HUDEP-2 (cell line): ENCODE data around the gene NUDCD3.
A peak's percentile ranks its signal among the peaks of the same experiment; 100 is the strongest.
"Not testable (repeated sequence)": the region's sequence is repeated elsewhere in the genome, so short reads cannot be mapped to it uniquely, and the experiment has no call there.

ENCODE experiments used
- DNase-seq, 76 experiments: peaks; one replicate each; lab custom pipeline; 2025; ENCODE audit not compliant: unreplicated experiment in 76 of 76; lab: John Stamatoyannopoulos, UW

The NUDCD3 gene

DNA sequence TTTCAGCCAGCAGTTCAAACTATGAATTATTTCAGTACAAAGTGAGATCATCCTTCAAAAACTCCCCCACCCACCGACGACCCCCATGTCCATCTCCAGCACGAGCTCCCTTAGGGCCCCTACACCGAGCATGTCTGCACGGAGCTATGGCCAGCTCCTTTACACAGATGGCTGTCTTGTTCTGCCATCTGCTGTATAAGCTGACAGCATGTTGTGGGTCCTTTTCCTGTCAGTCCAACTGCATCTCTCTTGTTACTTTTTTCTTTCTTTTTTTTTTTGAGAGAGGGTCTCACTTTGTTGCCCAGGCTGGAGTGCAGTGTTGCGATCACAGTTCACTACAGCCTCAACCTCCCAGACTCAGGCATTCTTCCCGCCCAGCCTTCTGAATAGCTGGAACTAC is 29.1 kb upstream of the NUDCD3 start:
- no peak for DNase-seq

DNA sequence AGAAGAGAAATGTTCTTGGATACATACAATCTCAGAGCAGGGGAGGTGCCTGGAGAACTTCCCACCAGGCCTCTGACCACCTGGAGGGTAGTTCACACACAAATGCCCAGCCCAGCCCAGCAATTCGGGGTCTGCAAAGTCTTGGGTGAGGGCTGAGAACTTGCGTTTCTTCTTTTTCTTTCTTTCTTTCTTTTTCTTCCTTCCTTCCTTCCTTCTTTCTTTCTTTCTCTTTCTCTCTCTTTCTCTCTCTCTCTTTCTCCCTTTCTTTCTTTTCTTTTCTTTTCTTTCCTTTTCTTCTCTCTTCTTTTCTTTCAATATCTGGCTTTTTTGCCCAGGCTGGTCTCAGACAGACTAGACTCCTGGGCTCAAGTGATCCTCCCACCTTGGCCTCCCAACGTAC is 28.3 kb upstream of the NUDCD3 start:
- DNase-seq: no peak

DNA sequence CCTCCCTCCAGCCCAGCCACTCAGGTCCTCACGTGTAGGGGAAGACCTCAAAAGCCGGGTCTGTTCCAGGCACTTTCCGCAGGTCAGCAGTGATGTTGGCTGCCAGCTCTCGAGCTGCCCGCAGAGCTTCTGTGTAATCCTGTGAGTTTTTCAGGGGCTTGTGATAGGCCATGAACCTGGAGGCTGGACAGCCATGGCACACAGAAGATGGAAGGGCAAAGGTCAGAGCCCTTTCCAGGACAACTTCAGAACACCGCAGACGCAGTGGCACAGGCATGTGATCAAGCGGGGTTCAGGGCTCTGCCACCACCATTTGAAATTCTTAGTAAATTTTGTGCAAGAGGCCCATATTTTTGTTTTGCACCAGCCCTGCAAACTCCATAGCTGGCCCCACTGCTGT is 26.7 kb upstream of the NUDCD3 start:
- DNase-seq: no peak

DNA sequence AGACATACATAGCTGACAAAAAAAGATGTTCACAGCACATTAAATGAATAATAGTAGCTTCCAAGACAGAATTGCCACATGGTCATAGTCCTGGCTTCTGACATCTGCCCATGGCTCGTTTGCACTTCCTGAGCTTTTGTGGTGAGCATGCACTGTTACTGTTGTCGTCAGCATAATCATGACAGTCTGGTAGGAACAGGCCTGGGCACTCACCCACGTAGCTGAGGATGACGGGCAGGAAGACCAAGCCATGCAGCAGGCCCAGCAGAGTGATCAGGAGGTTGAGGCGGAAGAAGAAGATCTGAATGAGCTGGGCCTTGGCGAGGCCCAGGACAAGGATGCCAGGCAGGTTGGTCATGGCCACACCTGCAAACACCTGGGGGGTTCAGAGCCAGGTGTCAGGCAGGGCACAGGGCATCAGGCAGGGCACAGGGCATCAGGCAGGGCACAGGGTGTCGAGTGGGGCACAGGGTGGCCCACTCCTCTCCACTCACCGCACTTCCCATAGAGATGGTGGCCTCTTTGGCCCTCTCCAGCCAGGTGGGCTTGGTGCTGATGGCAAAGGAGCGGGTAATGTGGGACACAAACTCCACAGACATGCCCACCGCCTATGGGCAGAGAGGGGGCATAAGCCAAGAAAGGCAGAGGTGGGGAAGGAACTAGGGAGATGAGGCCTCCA is 25.3 kb upstream of the NUDCD3 start:
- no peak for DNase-seq

DNA sequence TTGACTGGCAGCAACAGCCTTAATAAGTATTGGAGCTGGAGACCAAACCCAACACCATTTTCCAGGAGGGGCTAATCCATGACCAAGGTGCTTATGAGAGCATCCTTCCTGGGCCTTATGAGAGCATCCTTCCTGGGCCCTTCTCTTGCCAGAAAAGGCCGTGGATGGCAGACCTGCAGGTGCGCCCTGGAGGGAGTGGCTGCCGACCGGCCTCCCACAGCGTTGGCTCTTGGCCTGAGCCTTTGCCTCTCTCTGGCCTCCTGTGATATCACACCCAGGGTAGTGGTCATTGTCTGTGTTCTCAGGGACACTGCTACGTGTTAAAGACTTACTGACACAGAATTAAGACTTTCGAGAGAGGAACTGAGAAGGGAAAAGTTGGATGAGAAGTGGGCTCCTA is 22.3 kb upstream of the NUDCD3 start:
- no peak for DNase-seq

DNA sequence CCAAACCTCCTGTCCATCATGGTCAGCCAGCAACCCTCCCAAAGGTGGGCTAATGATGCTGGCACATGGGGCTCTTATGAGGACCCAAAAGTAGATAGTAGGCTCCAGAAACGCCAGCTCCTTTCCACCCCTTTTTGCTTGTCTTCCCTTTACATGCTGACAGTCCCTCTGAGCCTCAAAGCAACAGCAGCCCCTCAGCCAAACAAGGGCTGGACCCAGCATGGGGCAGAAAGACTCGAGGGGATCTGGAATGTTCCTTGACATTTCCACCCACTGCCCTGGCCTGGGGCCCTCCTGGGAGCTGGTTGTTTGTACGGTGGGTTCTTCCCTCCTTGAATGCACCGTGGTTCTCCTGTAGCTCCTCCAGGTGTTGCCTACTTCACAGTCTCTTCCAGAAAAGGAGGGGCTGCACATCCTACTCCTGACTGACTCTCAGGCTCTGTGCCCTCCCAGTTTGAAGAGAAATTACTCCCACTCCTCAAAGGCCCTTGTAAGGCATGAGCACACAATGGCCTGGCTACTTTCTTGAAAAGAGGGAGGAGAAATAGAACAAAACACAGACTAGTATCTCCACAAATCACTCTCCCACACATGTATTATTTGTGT is 21.5 kb upstream of the NUDCD3 start:
- DNase-seq: no peak

DNA sequence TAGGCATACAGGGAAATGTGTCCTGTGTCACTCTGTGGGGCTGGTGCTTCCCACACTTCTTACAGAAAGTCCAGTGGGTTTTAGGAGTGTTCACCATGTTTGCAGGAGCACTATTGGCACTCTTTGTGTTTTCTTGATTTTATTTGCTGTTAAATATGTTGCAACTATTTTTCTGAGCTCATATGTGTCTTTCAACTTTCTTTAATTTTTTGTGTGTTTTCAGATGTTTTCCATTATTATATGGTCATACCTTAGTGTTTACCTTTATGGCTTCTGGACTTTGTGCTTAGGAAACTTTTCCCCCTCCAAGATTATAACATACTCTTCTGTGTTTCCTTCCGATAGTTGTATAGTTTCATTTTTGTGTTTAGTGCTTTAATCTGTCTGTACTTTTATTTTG is 20.8 kb upstream of the NUDCD3 start:
- no peak for DNase-seq

DNA sequence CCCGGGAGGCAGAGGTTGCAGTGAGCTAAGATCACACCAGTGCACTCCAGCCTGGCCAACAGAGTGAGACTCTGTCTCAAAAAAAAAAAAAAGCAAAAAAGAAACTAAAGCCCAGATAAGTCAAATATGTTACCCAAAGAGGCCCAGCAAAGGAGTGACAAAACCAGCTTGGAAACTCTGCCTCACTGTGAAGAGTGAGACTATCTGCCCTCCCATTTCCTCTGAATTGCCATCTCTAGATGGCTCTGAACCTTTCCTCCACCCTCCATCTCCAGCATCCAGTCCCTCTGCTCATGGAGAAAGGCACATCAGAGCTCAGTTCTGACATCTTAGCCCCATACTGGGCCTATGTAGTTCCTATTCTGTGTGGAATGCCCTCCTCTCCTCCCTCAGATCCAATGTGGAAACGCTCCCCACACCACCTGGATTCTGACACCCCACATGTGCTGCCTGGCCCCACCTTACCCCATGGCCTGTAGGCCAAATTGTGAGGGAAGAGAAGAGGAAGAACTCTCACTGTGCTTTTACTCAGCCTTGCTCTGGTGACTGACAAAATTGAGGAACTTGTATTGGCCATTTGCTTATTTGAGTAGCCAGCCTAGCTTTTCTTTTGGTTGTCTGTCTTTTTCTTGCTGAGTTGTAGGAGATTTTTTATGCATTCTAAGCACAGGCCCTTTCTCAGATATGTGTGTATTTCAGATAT is 18.0 kb upstream of the NUDCD3 start:
- DNase-seq: no peak

DNA sequence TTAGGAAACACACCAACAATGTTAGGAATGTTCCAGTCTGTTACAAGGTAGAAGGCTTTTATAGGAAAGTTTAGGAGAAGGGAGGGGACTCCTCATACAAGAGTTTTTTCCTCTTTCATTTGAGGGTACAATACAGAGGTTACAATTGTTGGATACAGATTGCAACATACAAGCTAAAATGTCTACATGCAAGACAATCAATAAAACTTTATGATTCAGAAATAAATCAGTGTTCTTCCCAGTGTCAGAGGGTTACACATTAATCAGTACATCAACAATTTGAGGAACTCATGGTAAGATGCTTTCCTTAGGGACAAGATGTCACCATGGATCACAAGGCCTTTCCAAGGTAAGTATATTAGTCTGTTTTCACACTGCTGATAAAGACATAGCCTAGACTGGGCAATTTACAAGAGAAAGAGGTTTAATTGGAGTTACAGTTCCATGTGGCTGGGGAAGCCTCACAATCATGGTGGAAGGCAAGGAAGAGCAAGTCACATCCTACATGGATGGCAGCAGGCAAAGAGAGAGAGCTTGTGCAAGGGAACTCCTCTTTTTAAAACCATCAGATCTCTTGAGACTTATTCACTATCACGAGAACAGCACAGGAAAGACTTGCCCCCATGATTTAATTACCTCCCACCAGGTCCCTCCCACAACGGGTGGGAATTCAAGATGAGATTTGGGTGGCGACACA is 16.3 kb upstream of the NUDCD3 start:
- not testable (repeated sequence) for DNase-seq

DNA sequence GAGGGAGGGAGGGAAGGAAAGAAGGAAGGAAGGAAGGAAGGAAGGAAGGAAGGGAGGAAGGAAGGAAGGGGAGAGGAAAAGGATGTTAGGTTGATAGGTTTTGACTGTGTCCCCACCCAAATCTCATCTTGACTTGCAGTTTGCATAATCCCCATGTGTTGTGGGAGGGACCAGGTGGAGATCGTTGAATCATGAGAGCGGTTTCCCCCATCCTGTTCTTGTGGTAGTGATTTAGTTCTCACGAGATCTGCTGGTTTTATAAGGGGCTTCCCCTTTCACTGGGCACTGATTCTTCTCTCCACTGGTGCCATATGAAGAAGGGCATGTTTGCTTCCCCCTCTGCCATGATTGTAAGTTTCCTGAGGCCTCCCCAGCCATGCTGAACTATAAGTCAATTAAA is 15.1 kb upstream of the NUDCD3 start:
- no peak for DNase-seq

DNA sequence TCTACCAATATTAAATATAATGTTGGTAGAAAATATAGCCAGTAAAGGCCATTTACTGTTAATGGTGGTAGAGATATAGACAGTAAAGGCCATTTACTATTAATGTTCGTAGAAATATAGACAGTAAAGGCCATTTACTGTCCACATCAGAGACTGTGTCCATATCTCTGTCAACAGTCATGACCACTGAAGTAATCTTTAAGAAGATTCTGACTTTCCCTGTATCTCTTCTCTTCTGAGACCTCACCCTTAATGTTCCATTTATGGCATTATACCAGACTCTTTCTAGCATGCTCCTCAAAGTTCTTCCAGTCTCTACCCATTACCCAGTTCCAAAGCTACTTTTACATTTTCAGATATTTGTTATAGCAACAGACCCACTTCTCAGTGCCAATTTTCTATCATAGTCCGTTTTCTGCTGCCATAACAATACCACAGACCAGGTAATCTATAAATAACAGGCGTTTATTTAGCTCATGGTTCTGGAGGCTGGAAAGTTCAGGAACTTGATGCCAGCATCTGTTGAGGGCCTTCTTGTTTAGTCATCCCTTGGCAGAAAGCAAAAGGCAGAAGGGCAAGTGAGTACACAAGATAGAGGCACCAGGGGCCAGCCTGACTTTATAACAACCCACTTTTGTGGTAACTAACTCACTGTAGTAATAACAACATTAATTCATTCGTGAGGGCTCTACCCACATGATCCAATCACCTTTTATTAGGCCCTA is 7.9 kb upstream of the NUDCD3 start:
- DNase-seq: peak in 52 of 76 experiments; percentile 6 to 79 (median 35)

DNA sequence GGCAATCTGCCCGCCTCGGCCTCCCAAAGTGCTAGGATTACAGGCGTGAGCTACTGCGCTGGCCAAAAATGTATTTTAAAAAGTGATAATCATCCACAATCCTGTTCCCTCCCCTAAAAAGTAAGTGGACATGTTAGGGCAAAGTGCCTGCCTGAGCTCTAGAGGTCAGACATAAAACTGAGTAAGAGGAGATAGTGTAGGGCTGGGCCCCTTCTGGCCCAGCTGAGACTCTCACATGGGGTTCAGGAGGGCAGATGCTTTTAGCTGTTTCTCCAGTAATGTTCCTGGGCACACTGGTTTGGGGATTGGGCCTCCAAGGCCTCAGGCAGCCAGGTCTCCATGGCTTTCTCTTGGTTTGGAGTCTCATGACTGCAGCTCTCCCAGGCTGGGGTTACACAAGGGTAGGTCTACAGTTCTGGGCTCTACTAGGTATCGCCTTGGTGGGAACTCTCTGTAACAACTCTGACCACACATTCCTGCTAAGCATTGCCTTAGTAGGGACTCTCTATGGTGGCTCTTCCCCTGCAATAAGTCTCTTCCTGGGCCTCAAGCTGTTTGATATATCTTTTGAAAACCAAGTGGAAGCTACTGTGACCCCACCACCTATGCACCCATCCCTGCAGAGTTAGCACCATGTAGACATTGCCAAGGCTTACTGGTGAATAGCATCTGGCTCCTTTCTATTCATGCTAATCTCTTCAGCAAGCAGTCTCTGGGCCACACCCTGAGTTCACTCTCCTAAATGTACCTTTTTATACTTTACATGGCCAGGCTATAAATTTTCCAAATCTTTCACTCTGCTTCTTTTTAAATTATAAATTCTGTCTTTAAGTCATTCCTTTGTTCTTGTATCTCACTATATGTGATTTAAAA is 6.9 kb upstream of the NUDCD3 start:
- peak in 23 of 76 experiments; percentile 1 to 58 (median 27) for DNase-seq

DNA sequence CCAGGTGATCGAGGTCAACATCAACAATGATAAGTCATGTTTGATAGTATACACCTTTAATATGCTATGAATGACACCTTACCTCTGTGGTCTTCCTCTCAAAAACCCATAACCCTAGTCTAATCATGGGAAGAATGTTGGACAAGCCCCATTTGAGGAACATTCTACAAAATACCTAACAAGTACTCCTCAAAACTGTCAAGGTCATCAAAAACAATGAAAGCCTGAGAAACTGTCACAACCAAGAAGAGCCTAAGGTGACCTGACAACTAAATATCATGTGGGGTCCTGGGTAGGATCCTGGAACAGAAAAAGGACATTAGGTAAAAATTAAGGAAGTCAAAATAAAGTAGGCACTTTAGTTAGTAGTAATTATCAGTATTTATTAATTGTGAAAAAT is 5.9 kb upstream of the NUDCD3 start:
- no peak for DNase-seq

DNA sequence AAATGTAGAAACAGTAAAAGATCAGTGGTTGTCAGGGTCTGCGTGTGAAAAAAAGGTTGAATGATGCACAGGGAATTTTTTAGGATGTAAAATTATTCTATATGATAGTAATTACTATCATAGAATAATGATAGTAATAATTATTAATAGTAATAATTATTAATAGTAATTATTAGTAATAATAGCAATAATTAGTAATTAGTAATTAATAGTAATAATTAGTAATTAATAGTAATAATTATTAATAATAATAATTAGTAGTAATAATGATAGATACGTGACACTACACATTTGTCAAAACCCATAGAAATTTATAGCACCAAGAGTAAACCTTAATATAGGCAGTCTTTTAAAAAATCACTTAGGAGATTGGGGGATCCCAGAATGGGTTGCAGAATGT is 4.5 kb upstream of the NUDCD3 start:
- no peak for DNase-seq

DNA sequence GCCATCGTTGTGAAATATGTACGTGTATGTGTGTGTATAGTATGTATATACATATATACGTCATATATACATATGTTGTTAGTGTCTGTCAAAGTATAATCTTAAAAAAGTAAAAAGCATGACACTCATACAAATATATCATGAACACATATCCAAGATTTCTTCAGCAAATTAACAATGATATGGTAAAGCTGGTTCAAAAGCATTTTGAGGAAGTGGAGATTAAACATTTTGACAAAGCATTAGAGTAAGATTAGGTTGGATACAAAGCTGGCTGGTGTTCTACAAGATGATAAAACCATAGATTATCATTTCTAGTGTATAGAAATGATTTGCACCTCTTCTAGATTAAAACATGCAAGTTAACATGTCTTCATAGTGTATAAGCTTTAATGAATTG is 771 bp upstream of the NUDCD3 start:
- peak in 1 of 76 experiments; percentile 46 for DNase-seq

DNA sequence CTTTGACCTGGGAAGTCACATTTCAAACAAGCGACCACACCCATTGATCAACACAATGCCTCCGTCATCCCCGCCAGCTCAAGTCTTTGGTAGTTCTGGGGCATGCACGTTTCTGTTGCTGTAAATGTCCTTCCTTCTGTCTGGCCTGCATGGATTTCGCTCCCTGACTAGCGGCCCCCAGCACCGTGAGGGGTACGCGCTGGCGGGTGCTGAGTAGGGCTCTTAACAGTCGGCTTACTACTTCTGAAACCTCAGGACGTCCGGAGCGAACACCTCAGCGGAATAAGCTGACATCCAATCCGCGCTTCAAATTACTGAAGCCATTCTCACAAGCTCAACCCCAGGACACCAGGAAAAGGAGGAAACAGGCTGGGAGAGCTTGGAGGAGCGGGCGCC is 505 bp downstream of the NUDCD3 start:
- peak in 31 of 76 experiments; percentile 2 to 68 (median 25) for DNase-seq

DNA sequence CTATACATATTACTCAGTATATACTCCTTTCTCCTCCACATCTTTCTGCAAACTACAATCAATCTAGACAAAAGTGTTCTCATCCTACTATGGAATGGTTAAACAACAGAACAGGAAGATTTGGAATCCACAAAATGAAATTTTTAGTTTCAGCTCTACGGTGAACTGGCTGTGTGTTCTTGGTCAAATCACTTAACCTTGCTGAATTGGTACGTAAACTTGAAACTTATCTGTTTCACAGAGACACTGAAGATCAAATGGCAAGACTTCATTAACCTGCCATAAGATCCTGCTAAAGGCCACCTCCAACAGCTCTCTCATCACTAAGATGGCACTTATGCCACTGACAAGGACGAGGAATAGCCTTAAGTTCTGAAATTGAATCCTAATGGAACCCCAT is 1.5 kb downstream of the NUDCD3 start:
- no peak for DNase-seq

DNA sequence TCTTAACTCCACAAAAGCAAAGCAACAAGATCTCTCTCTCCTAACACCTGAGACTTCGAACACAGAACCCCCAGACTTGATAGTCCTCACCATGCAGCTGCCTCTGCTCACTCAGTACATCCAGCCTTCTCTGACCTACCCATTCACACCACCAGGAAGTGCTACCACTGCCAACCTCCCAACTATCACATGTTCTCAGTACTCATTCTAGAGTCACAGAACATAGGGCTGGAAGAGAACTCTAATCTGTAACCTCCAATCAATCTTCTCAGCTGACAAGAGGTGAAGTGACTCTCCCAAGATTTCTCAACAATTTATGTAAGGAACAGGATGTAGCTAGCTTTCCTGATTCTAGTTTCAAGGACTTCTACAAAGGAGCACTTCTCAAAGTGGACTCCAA is 3.8 kb downstream of the NUDCD3 start:
- DNase-seq: peak in 23 of 76 experiments; percentile 1 to 41 (median 16)

DNA sequence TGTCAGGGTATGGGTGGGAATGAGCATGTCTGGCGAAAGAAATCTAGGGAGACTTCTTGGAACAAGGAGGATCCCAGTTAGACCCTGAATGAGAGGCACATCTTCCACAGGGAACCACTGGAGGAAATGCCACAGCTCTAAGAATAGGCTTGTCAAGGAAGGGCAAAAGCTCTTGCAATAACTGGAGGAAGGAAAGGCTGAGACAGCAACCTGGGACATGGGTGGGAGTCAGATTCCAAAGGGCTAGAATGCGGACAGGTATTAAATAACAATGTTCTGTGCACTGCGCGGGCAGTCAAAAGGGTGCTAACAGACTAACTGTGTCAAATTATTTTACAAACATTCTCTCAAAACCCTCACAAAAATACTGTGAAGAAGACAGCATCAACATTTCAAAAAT is 4.5 kb downstream of the NUDCD3 start:
- DNase-seq: no peak
